Sigmoid colon (tissue), 7 donors: ENCODE measurements around the gene FGF10. TPM values are rescaled to one million over a fixed set of nuclear protein-coding genes. Genes with fewer than 3 reads are reported as not detected.

ENCODE experiments used
- DNase-seq: peaks from one replicate; pipeline ENCODE4 v3.0.0-alpha.2; 2019
- H3K27ac ChIP-seq, 4 donors: fragments of 200-600 bp; sonication (generic); one replicate each; pipeline ENCODE4 v1.5.1; 2016 to 2019; ENCODE audit warnings: mild to moderate bottlenecking in 1 of 4
- H3K27me3 ChIP-seq, 3 donors: fragments of 200-600 bp; sonication (generic); one replicate each; pipeline ENCODE4 v1.5.1; 2019; ENCODE audit warnings: mild to moderate bottlenecking in 1 of 3
- H3K36me3 ChIP-seq, 4 donors: fragments of 200-600 bp; sonication (generic); one replicate each; pipeline ENCODE4 v1.5.1; 2016 to 2019
- H3K4me1 ChIP-seq, 4 donors: fragments of 200-600 bp; sonication (generic); one replicate each; pipeline ENCODE4 v1.5.1; 2017 to 2019
- H3K4me3 ChIP-seq, 4 donors: fragments of 200-600 bp; sonication (generic); one replicate each; pipeline ENCODE4 v1.5.1; 2017 to 2019; ENCODE audit warnings: mild to moderate bottlenecking in 2 of 4, moderate library complexity in 1 of 4
- H3K9me3 ChIP-seq, 4 donors: fragments of 200-600 bp in 3 of 4; sonication (generic) in 3 of 4; one replicate each; pipeline versions ENCODE4 v1.5.1 to v1.6.1; 2013 to 2019
- CTCF ChIP-seq, 4 experiments: fragments of 450-650 bp in 3 of 4; fragments of 200-600 bp in 1 of 4; IDR thresholded peaks; one replicate each; pipeline ENCODE4 v1.5.1; 2016 to 2019; ENCODE audit warnings: antibody characterized with exemption in 4 of 4, mild to moderate bottlenecking in 3 of 4, moderate library complexity in 2 of 4
- EP300 ChIP-seq, 4 donors: sonication (generic); formaldehyde crosslinking; IDR thresholded peaks; one replicate each; pipeline ENCODE4 v1.6.1; 2017; ENCODE audit warnings: antibody characterized with exemption in 4 of 4
- POLR2A ChIP-seq, 2 donors: fragments of 450-650 bp; IDR thresholded peaks; one replicate each; pipeline ENCODE4 v1.6.1; 2016; ENCODE audit warnings: antibody characterized with exemption in 2 of 2, mild to moderate bottlenecking in 2 of 2, moderate library complexity in 2 of 2
- POLR2AphosphoS5 ChIP-seq, 4 donors: sonication (generic); formaldehyde crosslinking; IDR thresholded peaks; one replicate each; pipeline ENCODE4 v1.6.1; 2017; ENCODE audit warnings: antibody characterized with exemption in 4 of 4
- WGBS, 2 donors: extraction: QIAGEN DNeasy Blood & Tissue Kit; methylation state at CpG; one replicate each; pipeline ENCODE4 v1.1.7; 2013; 5-methylcytosine and 5-hydroxymethylcytosine counted together
- intact Hi-C: fragments of 100-400 bp; cut with DNase I; formaldehyde crosslinking; loops from one replicate; pipeline ENCODE4 v1.15.1; 2023
- polyA plus RNA-seq, 3 donors: library from polyadenylated mRNA; stranded (reverse); fragments of 200-250 nt; gene quantifications; one replicate each; pipeline ENCODE4 v1.2.3, GENCODE V29; 2013
- total RNA-seq, 4 donors: library from RNA; depleted of rRNA; stranded (reverse); fragments of >200 nt; gene quantifications; one replicate each; pipeline ENCODE4 v1.1.0, GENCODE V29; 2016
- donor health status: healthy with polysubstance abuse.
- donor health status: Bipolar disorder and iron deficiency.
- donor health status: healthy.

FGF10 gene
- total and polyA plus RNA-seq, 7 donors, result 0.92 to 44.9 (median 25.8) TPM

- no peaks in the 10 kb centered on the region for H3K27me3 ChIP-seq
- no peak overlapping the region for H3K4me3 ChIP-seq
- H3K9me3 ChIP-seq, result no peaks in the 10 kb centered on the region
- H3K27ac ChIP-seq, result no peak overlapping the region
- H3K4me1 ChIP-seq, result no peaks in the 10 kb centered on the region
- intact Hi-C loops, result no loop called here
- TF ChIP-seq POLR2A (IDR thresholded peaks at IDR 0.05) (no peak), EP300 (IDR thresholded peaks at IDR 0.05) (no peak), CTCF (IDR thresholded peaks at IDR 0.05) (no peak), POLR2AphosphoS5 (IDR thresholded peaks at IDR 0.05) (no peak)
- no peak for DNase-seq
- 72 to 83% methylated on average over 4 of the region's 4 CpGs for WGBS, 2 donors
- no peaks in the 10 kb centered on the region for H3K36me3 ChIP-seq
Measured at GRCh38 chr5:44401611-44402010, 12.4 kb upstream of the FGF10 start.

- Histone ChIP-seq H3K27ac (no peak overlapping the region), H3K27me3 (no peaks in the 10 kb centered on the region), H3K36me3 (no peaks in the 10 kb centered on the region), H3K4me1 (no peaks in the 10 kb centered on the region), H3K4me3 (no peak overlapping the region), H3K9me3 (no peaks in the 10 kb centered on the region)
- intact Hi-C loops, result no loop called here
- TF ChIP-seq POLR2A (IDR thresholded peaks at IDR 0.05), result no peak
- TF ChIP-seq EP300 (IDR thresholded peaks at IDR 0.05), result no peak
- no peak for TF ChIP-seq POLR2AphosphoS5 (IDR thresholded peaks at IDR 0.05)
- TF ChIP-seq CTCF (IDR thresholded peaks at IDR 0.05), result no peak
- no peak for DNase-seq
Measured at GRCh38 chr5:44398382-44398781, 9.2 kb upstream of the FGF10 start.

GRCh38 chr5:44396312-44396711 is 7.1 kb upstream of the FGF10 start:
- 73 to 83% methylated on average over 3 of the region's 3 CpGs for WGBS, 2 donors
- intact Hi-C loops, result no loop called here

GRCh38 chr5:44390351-44390750 is 1.1 kb upstream of the FGF10 start:
- H3K4me3 ChIP-seq, result peak overlapping the region; percentile 57 to 60 (median 59)
- peaks cover 0 to 16% (median 4%) of the 10 kb centered on the region in 4 donors for H3K4me1 ChIP-seq
- peak overlapping the region in 3 of 4 donors; percentile 79 to 85 (median 83) for H3K27ac ChIP-seq
- intact Hi-C loops, result no loop called here
- H3K9me3 ChIP-seq, result no peaks in the 10 kb centered on the region
- TF ChIP-seq CTCF (IDR thresholded peaks at IDR 0.05) (no peak), POLR2A (IDR thresholded peaks at IDR 0.05) (no peak)
- H3K27me3 ChIP-seq, result no peaks in the 10 kb centered on the region
- 15 to 33% methylated on average over 2 of the region's 2 CpGs for WGBS, 2 donors
- no peaks in the 10 kb centered on the region for H3K36me3 ChIP-seq
- DNase-seq, result no peak

More at GRCh38 chr5:44396312-44396711, 7.1 kb upstream of the FGF10 start:
- no peak for DNase-seq
- no peak overlapping the region for H3K27ac ChIP-seq
- TF ChIP-seq POLR2AphosphoS5 (IDR thresholded peaks at IDR 0.05), result no peak
- TF ChIP-seq EP300 (IDR thresholded peaks at IDR 0.05), result no peak
- TF ChIP-seq POLR2A (IDR thresholded peaks at IDR 0.05), result no peak
- no peak for TF ChIP-seq CTCF (IDR thresholded peaks at IDR 0.05)
- H3K4me3 ChIP-seq, result no peak overlapping the region
- H3K36me3 ChIP-seq, result no peaks in the 10 kb centered on the region
- no peaks in the 10 kb centered on the region for H3K9me3 ChIP-seq
- no peaks in the 10 kb centered on the region for H3K4me1 ChIP-seq
- no peaks in the 10 kb centered on the region for H3K27me3 ChIP-seq

- H3K27me3 ChIP-seq, result no peaks in the 10 kb centered on the region
- no peaks in the 10 kb centered on the region for H3K36me3 ChIP-seq
- WGBS, 2 donors, result 8 to 14% methylated on average over 5 of the region's 5 CpGs
- H3K4me1 ChIP-seq, result peaks cover 0 to 16% (median 7%) of the 10 kb centered on the region in 4 donors
- H3K9me3 ChIP-seq, result no peaks in the 10 kb centered on the region
- peak overlapping the region; percentile 63 to 85 (median 81) for H3K27ac ChIP-seq
- intact Hi-C loops, result loop anchor here (5.0 to 10.0 kb wide), 2 partner anchors 55 to 617 kb away; no protein-coding TSS in a partner anchor
- H3K4me3 ChIP-seq, result peak overlapping the region; percentile 57 to 60 (median 59)
- no peak for DNase-seq
- no peak for TF ChIP-seq POLR2A (IDR thresholded peaks at IDR 0.05)
Measured at GRCh38 chr5:44389823-44390143, 563 bp upstream of the FGF10 start.
